HCT116 (cell line): ENCODE measurements around the gene MIDN. TPM values are rescaled to one million over a fixed set of nuclear protein-coding genes. Genes with fewer than 3 reads are reported as not detected.
A peak's percentile ranks its signal among the peaks of the same experiment; 100 is the strongest.

ENCODE experiments used
- ATAC-seq: fragments of 200-7000 bp; cut with Tn5 transposase; 2 replicates; pipeline ENCODE4 v1.9.1; 2020; ENCODE audit warnings: mild to moderate bottlenecking, moderate library complexity
- BruUV-seq: library from RNA; stranded (reverse); fragments of 400-500 nt; replicated peaks from 2 replicates; lab custom pipeline; 2021; lab: Mats Ljungman, UMichigan
- CTCF ChIA-PET: fragments of 300-600 bp; sonication (Branson Sonifier 250); formaldehyde crosslinking; loops from one replicate; lab custom pipeline; 2021; ENCODE audit warnings: antibody characterized with exemption; lab: Charles Lee
- POLR2A ChIA-PET: fragments of 300-600, 350-600 bp; sonication (Branson Sonifier 250); formaldehyde crosslinking; loops from one replicate; lab custom pipeline; 2021; ENCODE audit warnings: antibody characterized with exemption; lab: Charles Lee
- RAD21 ChIA-PET, 2 experiments: fragments of 300-600 bp; sonication (Branson Sonifier 250); formaldehyde crosslinking; loops; one replicate each; lab custom pipeline; 2023; ENCODE audit warnings: low total read pairs in 2 of 2; ENCODE audit not compliant: uncharacterized antibody in 2 of 2, unreplicated experiment in 2 of 2, low non-redundant PET in 1 of 2; lab: Charles Lee
- DNase-seq: peaks from one replicate; pipeline ENCODE4 v3.0.0-alpha.2; 2010; ENCODE audit warnings: low read depth, low spot score
- H2AFZ ChIP-seq: fragments of 200-600 bp; shearing (Covaris generic), sonication (generic); 2 replicates; pipeline ENCODE4 v1.6.1; 2017; ENCODE audit warnings: low read depth, mixed run types, mixed read lengths, antibody characterized with exemption, low read length; ENCODE audit not compliant: poor library complexity, severe bottlenecking
- H3K27ac ChIP-seq: 2 replicates; pipeline ENCODE4 v1.5.1; 2012; ENCODE audit warnings: low read depth, low read length
- H3K27me3 ChIP-seq: fragments of 200-600 bp; sonication (generic); 2 replicates; pipeline ENCODE4 v1.6.1; 2016; ENCODE audit warnings: mixed run types, low read length, mixed read lengths; ENCODE audit not compliant: insufficient read depth
- H3K36me3 ChIP-seq, 2 experiments: fragments of 200-500 bp in 1 of 2; fragments of 200-600 bp in 1 of 2; sonication (Bioruptor generic) in 1 of 2; sonication (generic) in 1 of 2; 2 replicates each; pipeline versions ENCODE4 v1.5.1 to v1.6.1; 2014 to 2016; ENCODE audit warnings: low read length in 2 of 2, inconsistent platforms in 1 of 2, mixed read lengths in 1 of 2, mixed run types in 1 of 2; ENCODE audit not compliant: insufficient read depth in 2 of 2, control insufficient read depth in 1 of 2
- H3K4me1 ChIP-seq, 2 experiments: fragments of 200-600 bp in 1 of 2; sonication (generic) in 1 of 2; 2 replicates each; pipeline versions ENCODE4 v1.5.1 to v1.6.1; 2012 to 2017; ENCODE audit warnings: low read length in 2 of 2, inconsistent platforms in 1 of 2, mild to moderate bottlenecking in 1 of 2, mixed read lengths in 1 of 2, mixed run types in 1 of 2, moderate library complexity in 1 of 2; ENCODE audit not compliant: insufficient read depth in 2 of 2, control insufficient read depth in 1 of 2
- H3K4me2 ChIP-seq: fragments of 200-600 bp; sonication (generic); 2 replicates; pipeline ENCODE4 v1.6.1; 2017; ENCODE audit warnings: mixed run types, low read length, mixed read lengths
- H3K4me3 ChIP-seq, 2 experiments: fragments of 200-600 bp in 1 of 2; sonication (generic) in 1 of 2; replicated peaks in 1 of 2; 2 replicates each; pipeline ENCODE4 v1.5.1; 2011 to 2016; ENCODE audit warnings: low read length in 2 of 2, control low read depth in 1 of 2, low read depth in 1 of 2, mild to moderate bottlenecking in 1 of 2, mixed read lengths in 1 of 2, mixed run types in 1 of 2
- H3K79me2 ChIP-seq: fragments of 200-600 bp; sonication (generic); 2 replicates; pipeline ENCODE4 v1.6.1; 2017; ENCODE audit warnings: mild to moderate bottlenecking, mixed run types, low read length, moderate library complexity, mixed read lengths; ENCODE audit not compliant: insufficient read depth
- H3K9ac ChIP-seq: fragments of 200-600 bp; sonication (generic); 2 replicates; pipeline ENCODE4 v1.6.1; 2016; ENCODE audit warnings: low read length, mixed read lengths
- H3K9me2 ChIP-seq: fragments of 200-600 bp; sonication (generic), shearing (Covaris generic); 2 replicates; pipeline ENCODE4 v1.6.1; 2017; ENCODE audit warnings: mixed run types, mild to moderate bottlenecking, moderate library complexity; ENCODE audit not compliant: insufficient read depth
- H3K9me3 ChIP-seq, 2 experiments: fragments of 200-500 bp in 1 of 2; fragments of 200-600 bp in 1 of 2; sonication (Bioruptor generic) in 1 of 2; sonication (generic) in 1 of 2; 2 replicates each; pipeline ENCODE4 v1.6.1; 2014 to 2017; ENCODE audit warnings: low read length in 2 of 2, mixed read lengths in 2 of 2, inconsistent platforms in 1 of 2, low read depth in 1 of 2, mild to moderate bottlenecking in 1 of 2, mixed run types in 1 of 2, moderate library complexity in 1 of 2; ENCODE audit not compliant: control insufficient read depth in 1 of 2, insufficient read depth in 1 of 2
- H4K20me1 ChIP-seq: fragments of 200-600 bp; sonication (generic), shearing (Covaris generic); 2 replicates; pipeline ENCODE4 v1.6.1; 2017; ENCODE audit warnings: mixed run types, mild to moderate bottlenecking, moderate library complexity; ENCODE audit not compliant: insufficient read depth
- CBX3 ChIP-seq: IDR thresholded peaks from 2 replicates; pipeline ENCODE4 v1.6.1; 2012; ENCODE audit warnings: low read depth
- CEBPB ChIP-seq: IDR thresholded peaks from 2 replicates; pipeline ENCODE4 v1.6.1; 2012; ENCODE audit warnings: low read depth
- CTCF ChIP-seq, 3 experiments: fragments of 200-600 bp in 1 of 3; sonication (generic) in 1 of 3; IDR thresholded peaks in 2 of 3; conservative IDR thresholded peaks in 1 of 3; 2 replicates each; pipeline ENCODE4 v1.5.1; 2012 to 2017; ENCODE audit warnings: low read depth in 2 of 3, low read length in 2 of 3, antibody characterized with exemption in 1 of 3, borderline replicate concordance in 1 of 3, control low read depth in 1 of 3, mild to moderate bottlenecking in 1 of 3, mixed read lengths in 1 of 3, mixed run types in 1 of 3, moderate library complexity in 1 of 3; ENCODE audit not compliant: insufficient read depth in 1 of 3
- ELF1 ChIP-seq: IDR thresholded peaks from 2 replicates; pipeline ENCODE4 v1.6.1; 2012; ENCODE audit warnings: low read depth, borderline replicate concordance
- EZH2 ChIP-seq: fragments of 200-600 bp; sonication (generic); IDR thresholded peaks from 2 replicates; pipeline ENCODE4 v1.6.1; 2017; ENCODE audit warnings: antibody characterized with exemption, mixed run types
- EZH2phosphoT487 ChIP-seq: fragments of 200-600 bp; IDR thresholded peaks from 2 replicates; pipeline ENCODE4 v1.6.1; 2018; ENCODE audit warnings: antibody characterized with exemption, borderline replicate concordance
- JUND ChIP-seq: IDR thresholded peaks from 2 replicates; pipeline ENCODE4 v1.6.1; 2012
- POLR2A ChIP-seq: IDR thresholded peaks from 2 replicates; pipeline ENCODE4 v1.7.0; 2011; ENCODE audit warnings: borderline replicate concordance; ENCODE audit not compliant: insufficient read depth, insufficient read length; ENCODE audit errors: extremely low read depth
- POLR2AphosphoS5 ChIP-seq: IDR thresholded peaks from 2 replicates; pipeline ENCODE4 v1.6.1; 2011; ENCODE audit warnings: mild to moderate bottlenecking, low read depth, low read length, moderate library complexity
- SP1 ChIP-seq: IDR thresholded peaks from 2 replicates; pipeline ENCODE4 v1.6.1; 2012; ENCODE audit warnings: low read depth
- TCF7L2 ChIP-seq: IDR thresholded peaks from 2 replicates; pipeline ENCODE4 v1.7.0; 2011; ENCODE audit warnings: borderline replicate concordance, inconsistent platforms; ENCODE audit not compliant: insufficient read depth, insufficient read length; ENCODE audit errors: extremely low read depth
- YY1 ChIP-seq: IDR thresholded peaks from 2 replicates; pipeline ENCODE4 v1.6.1; 2011; ENCODE audit warnings: low read length, low read depth, moderate library complexity, mild to moderate bottlenecking; ENCODE audit not compliant: insufficient replicate concordance; ENCODE audit errors: extremely low read depth
- ZBTB33 ChIP-seq: IDR thresholded peaks from 2 replicates; pipeline ENCODE4 v1.6.1; 2011; ENCODE audit warnings: mild to moderate bottlenecking, low read length, moderate library complexity; ENCODE audit not compliant: insufficient replicate concordance; ENCODE audit errors: extremely low read depth
- ZFX ChIP-seq: fragments of 450-650 bp; IDR thresholded peaks from 2 replicates; pipeline ENCODE4 v1.6.1; 2017
- ZNF274 ChIP-seq: fragments of 200-500 bp; sonication (Bioruptor generic); IDR thresholded peaks from 2 replicates; pipeline ENCODE4 v1.6.1; 2014; ENCODE audit warnings: mild to moderate bottlenecking, low read depth, low read length, inconsistent platforms
- intact Hi-C: fragments of 100-400 bp; cut with micrococcal nuclease; formaldehyde crosslinking; loops from 2 replicates; pipeline ENCODE4 v1.10.0; 2022
- total RNA-seq: library from RNA; stranded (reverse); gene quantifications from one replicate; pipeline ENCODE4 v1.2.1, GENCODE V29; 2021; ENCODE audit not compliant: unreplicated experiment

MIDN gene
- total RNA-seq, 1 experiment from 2014 or later, result 146 TPM

- Histone ChIP-seq H3K9me2 (no peaks in the 10 kb centered on the region), H3K27ac (peak overlapping the region; percentile 90), H3K9me3 (no peaks in the 10 kb centered on the region), H3K79me2 (peaks cover 47% of the 10 kb centered on the region), H3K36me3 (peaks cover 20 to 31% of the 10 kb centered on the region in 2 experiments), H3K9ac (peak overlapping the region; percentile 65)
- DNase-seq (no peak), ATAC-seq (peak; percentile 51)
- ChIA-PET CTCF (interaction anchor here (0.8 kb wide), 1 partner anchor 15 kb away, joined by 3 read pairs; no protein-coding TSS in a partner anchor), POLR2A (interaction anchor here (0.7 to 4.4 kb wide), 3 partner anchors 10 to 709 kb away, joined by 3 to 54 read pairs (median 5); partner anchors contain the start of gene CIRBP), RAD21 (interaction anchor here in 1 of 2 experiments (0.6 to 1.0 kb wide), 2 partner anchors 8 to 15 kb away, joined by 3 to 5 read pairs; no protein-coding TSS in a partner anchor)
- intact Hi-C loops, result no loop called here
- TF ChIP-seq ZBTB33, result peak; percentile 51
- TF ChIP-seq CBX3, result no peak
- no peak for TF ChIP-seq YY1
- peak; percentile 43; the same call in 1 of the 2 replicates for TF ChIP-seq ZFX
- TF ChIP-seq CTCF (IDR thresholded peaks at IDR 0.05 in 2 of 3, conservative IDR thresholded peaks at IDR 0.05 in 1 of 3; ENCODE audit: borderline replicate concordance in 1 of 3, insufficient read depth in 1 of 3, low read depth in 2 of 3, low read length in 2 of 3), result no peak
- TF ChIP-seq EZH2, result no peak
- TF ChIP-seq POLR2A, result no peak
- TF ChIP-seq JUND, result no peak
- peak; percentile 17 for TF ChIP-seq TCF7L2
- no peak for TF ChIP-seq ZNF274
- TF ChIP-seq POLR2AphosphoS5, result peak; percentile 94
- TF ChIP-seq EZH2phosphoT487, result no peak
- TF ChIP-seq SP1, result no peak
- no peak for TF ChIP-seq CEBPB
- no peak for TF ChIP-seq ELF1
- TF ChIP-seq, all 23 proteins: peak for 4
- no peaks in the 10 kb centered on the region for H3K27me3 ChIP-seq
- peak overlapping the region; percentile 31 to 41 for H3K4me3 ChIP-seq
- H4K20me1 ChIP-seq, result no peaks in the 10 kb centered on the region
- TSS peak; percentile 88 for BruUV-seq
- H3K4me2 ChIP-seq, result peak overlapping the region; percentile 76
- H2AFZ ChIP-seq, result no peak overlapping the region
- peaks cover 44 to 94% of the 10 kb centered on the region in 2 experiments for H3K4me1 ChIP-seq
Measured at GRCh38 chr19:1259206-1259875, 11.0 kb downstream of the MIDN start.
